Liver (tissue), 3 donors: ENCODE results near the gene GINS2.

ENCODE experiments used
- FOXA2 ChIP-seq: IDR thresholded peaks from 2 replicates; pipeline ENCODE4 v1.6.1; 2016; ENCODE audit warnings: antibody characterized with exemption
- SP1 ChIP-seq: IDR thresholded peaks from 2 replicates; pipeline ENCODE4 v1.6.1; 2018; ENCODE audit warnings: antibody characterized with exemption, mild to moderate bottlenecking
- TAF1 ChIP-seq: conservative IDR thresholded peaks from 2 replicates; pipeline ENCODE4 v1.6.1; 2016; ENCODE audit warnings: antibody characterized with exemption, mild to moderate bottlenecking
- YY1 ChIP-seq: IDR thresholded peaks from 2 replicates; pipeline ENCODE4 v1.6.1; 2016; ENCODE audit warnings: antibody characterized with exemption, mild to moderate bottlenecking
- TF ChIP-seq, protein P1 (sequence below): fragments of 150-350 bp; IDR thresholded peaks from 2 replicates; pipeline ENCODE4 v1.5.1; 2017; ENCODE audit warnings: improper control_type of control experiment, low read depth, low read length; ENCODE audit not compliant: missing input control
- TF ChIP-seq, protein P2 (sequence below): IDR thresholded peaks from 2 replicates; pipeline ENCODE4 v1.6.1; 2016; ENCODE audit warnings: antibody characterized with exemption
- TF ChIP-seq, protein P3 (sequence below): IDR thresholded peaks from 2 replicates; pipeline ENCODE4 v1.6.1; 2016; ENCODE audit warnings: antibody characterized with exemption
- donor health status: healthy.
- donor health status: healthy.

DNA sequence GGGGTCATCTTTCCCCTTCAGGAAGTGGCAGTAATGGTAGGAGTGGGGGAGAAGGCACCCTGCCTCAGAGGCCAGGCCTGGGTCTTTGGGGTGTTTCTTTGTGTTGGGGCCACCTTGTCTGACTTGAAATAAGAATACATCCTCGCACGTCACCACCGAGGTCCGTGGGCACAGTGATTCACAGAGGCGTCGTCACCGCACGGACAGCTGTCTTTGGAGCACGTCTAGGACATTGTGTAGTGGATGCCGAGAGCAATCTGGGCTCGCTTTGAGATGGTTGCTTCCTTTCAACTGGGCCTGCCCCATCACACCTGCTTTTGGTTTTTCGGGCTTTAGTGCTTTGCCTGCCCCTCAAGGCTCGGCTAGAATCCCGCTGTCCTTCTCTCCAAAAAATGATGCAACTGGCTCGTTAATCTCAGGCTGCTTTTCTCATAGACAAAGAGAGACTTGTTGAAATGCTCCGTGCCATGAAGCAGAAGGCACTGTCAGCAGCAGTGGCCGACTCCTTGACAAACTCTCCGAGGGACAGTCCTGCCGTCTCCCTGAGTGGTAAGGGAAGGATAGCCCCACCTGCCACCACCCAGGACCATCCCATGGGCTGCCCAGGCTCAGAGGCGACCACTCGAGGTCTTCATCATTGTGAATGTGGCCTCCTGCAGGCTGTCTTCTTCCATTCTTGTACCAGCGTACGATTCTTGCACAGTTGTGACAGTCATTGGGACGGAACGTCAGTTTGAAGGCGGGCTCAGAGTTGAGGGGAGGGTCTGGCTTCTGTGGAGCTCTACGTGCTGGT is 24.0 kb downstream of the GINS2 start:
- TF ChIP-seq, protein P1, sequence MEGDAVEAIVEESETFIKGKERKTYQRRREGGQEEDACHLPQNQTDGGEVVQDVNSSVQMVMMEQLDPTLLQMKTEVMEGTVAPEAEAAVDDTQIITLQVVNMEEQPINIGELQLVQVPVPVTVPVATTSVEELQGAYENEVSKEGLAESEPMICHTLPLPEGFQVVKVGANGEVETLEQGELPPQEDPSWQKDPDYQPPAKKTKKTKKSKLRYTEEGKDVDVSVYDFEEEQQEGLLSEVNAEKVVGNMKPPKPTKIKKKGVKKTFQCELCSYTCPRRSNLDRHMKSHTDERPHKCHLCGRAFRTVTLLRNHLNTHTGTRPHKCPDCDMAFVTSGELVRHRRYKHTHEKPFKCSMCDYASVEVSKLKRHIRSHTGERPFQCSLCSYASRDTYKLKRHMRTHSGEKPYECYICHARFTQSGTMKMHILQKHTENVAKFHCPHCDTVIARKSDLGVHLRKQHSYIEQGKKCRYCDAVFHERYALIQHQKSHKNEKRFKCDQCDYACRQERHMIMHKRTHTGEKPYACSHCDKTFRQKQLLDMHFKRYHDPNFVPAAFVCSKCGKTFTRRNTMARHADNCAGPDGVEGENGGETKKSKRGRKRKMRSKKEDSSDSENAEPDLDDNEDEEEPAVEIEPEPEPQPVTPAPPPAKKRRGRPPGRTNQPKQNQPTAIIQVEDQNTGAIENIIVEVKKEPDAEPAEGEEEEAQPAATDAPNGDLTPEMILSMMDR: no peak
- TF ChIP-seq YY1 (no peak), SP1 (no peak), FOXA2 (no peak), TAF1 (no peak)
- TF ChIP-seq, protein P2, sequence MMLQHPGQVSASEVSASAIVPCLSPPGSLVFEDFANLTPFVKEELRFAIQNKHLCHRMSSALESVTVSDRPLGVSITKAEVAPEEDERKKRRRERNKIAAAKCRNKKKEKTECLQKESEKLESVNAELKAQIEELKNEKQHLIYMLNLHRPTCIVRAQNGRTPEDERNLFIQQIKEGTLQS: no peak
- TF ChIP-seq, protein P3, sequence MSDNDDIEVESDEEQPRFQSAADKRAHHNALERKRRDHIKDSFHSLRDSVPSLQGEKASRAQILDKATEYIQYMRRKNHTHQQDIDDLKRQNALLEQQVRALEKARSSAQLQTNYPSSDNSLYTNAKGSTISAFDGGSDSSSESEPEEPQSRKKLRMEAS: no peak
